Epithelial cell of proximal tubule (primary cell): ENCODE measurements around the gene KLHL41. TPM values are rescaled to one million over a fixed set of nuclear protein-coding genes. Genes with fewer than 3 reads are reported as not detected.
"Not testable (repeated sequence)": the region's sequence is repeated elsewhere in the genome, so short reads cannot be mapped to it uniquely, and the experiment has no call there.

Source experiments
- DNase-seq: peaks from one replicate; pipeline ENCODE4 v3.0.0-alpha.2; 2011; ENCODE audit warnings: low read depth
- H3K4me3 ChIP-seq: 2 replicates; pipeline ENCODE4 v1.5.1; 2011; ENCODE audit warnings: low read depth, mild to moderate bottlenecking, low read length
- total RNA-seq: library from RNA; depleted of rRNA; stranded (reverse); fragments of >200 nt; gene quantifications from 2 replicates; pipeline ENCODE4 v1.2.3, GENCODE V29; 2015
- TF ChIP-seq, protein P1 (sequence below): conservative IDR thresholded peaks from 2 replicates; pipeline ENCODE4 v1.5.1; 2012; ENCODE audit warnings: low read depth, mild to moderate bottlenecking, low read length

The KLHL41 gene
- total RNA-seq, 1 donor from 2014 or later: not detected

GRCh38 chr2:169540146-169540545 lies 30.6 kb downstream of the KLHL41 start:
- TF ChIP-seq, protein P1, sequence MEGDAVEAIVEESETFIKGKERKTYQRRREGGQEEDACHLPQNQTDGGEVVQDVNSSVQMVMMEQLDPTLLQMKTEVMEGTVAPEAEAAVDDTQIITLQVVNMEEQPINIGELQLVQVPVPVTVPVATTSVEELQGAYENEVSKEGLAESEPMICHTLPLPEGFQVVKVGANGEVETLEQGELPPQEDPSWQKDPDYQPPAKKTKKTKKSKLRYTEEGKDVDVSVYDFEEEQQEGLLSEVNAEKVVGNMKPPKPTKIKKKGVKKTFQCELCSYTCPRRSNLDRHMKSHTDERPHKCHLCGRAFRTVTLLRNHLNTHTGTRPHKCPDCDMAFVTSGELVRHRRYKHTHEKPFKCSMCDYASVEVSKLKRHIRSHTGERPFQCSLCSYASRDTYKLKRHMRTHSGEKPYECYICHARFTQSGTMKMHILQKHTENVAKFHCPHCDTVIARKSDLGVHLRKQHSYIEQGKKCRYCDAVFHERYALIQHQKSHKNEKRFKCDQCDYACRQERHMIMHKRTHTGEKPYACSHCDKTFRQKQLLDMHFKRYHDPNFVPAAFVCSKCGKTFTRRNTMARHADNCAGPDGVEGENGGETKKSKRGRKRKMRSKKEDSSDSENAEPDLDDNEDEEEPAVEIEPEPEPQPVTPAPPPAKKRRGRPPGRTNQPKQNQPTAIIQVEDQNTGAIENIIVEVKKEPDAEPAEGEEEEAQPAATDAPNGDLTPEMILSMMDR: no peak
- DNase-seq: no peak
- no peak overlapping the region for H3K4me3 ChIP-seq

DNA sequence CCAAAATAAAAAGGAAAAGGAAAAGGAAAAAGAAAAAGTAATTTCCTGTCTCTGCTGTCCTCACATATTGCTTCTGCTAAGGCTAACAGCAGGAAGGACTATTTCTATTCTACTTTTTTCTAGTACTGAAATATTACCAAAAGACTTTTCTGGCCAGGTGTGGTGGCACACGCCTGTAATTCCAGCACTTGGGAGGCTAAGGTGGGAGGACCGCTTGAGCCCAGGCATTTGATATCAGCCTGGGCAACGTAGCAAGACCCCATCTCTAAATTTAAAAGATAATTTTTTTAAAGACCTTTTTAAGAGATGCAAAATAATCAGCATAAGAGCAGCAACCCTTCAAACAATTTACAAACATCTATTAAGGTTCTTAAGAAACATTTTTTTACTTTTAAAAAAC lies 32.9 kb downstream of the KLHL41 start:
- no peak for DNase-seq
- TF ChIP-seq, protein P1: no peak
- no peak overlapping the region for H3K4me3 ChIP-seq

DNA sequence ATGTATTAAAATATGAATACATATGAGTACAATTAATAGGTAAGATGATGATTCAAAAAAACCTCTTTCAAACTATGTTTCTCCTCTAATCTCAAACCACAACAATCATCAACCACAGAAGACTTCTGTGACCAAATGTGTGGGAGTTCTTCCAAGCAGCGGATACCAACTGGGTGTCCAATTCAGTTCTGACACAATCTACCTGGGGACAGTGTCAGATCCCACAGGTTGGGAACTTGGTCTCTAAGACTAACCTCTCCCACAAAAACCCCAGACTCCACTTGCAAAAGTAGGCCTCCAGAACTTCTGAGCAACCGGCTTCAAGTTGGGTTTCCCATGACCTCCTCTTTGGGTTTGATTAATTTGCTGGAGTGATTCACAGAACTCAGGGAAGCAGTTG lies 37.3 kb downstream of the KLHL41 start:
- TF ChIP-seq, protein P1: no peak
- no peak overlapping the region for H3K4me3 ChIP-seq
- DNase-seq: no peak

GRCh38 chr2:169561364-169561763 lies 51.9 kb downstream of the KLHL41 start:
- TF ChIP-seq, protein P1: no peak
- DNase-seq: no peak
- H3K4me3 ChIP-seq: no peak overlapping the region

DNA sequence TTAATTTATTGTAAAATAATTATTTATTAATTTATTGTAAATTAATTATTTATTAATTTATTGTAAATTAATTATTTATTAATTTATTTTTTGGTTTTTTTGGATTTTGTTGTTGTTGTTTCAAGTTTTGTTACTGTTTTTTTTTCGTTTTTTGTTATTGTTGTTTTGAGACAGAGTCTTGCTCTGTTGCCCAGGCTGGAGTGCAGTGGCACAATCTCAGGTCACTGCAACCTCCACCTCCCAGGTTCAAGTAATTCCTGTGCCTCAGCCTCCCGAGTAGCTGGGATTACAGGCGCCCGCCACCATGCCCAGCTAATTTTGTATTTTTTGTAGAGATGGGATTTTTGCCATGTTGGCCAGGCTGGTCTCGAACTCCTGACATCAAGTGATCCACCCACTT lies 52.6 kb downstream of the KLHL41 start:
- H3K4me3 ChIP-seq: not testable (repeated sequence)

DNA sequence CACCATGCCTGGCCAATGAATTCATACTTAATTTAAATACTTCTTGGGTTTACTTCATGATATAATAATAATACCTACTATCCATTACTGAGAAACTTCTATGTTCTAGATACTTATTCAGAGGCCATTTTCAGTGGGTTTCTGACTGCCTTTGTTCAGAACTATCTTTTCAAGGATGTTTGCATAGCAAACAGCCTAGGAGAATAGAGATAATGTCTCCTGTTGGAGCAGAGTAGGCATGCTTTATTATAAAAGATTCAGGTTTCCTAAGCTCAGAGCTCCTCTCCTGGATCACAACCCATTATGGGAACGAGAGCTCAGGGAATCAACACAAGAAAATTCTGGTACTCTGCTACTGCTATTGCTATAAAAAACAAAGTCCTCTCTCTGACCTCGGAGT lies 53.0 kb downstream of the KLHL41 start:
- no peak overlapping the region for H3K4me3 ChIP-seq
- no peak for DNase-seq
- TF ChIP-seq, protein P1: no peak

More for the DNA sequence above, 52.6 kb downstream of the KLHL41 start:
- DNase-seq: not testable (repeated sequence)

- H3K4me3 ChIP-seq: no peak overlapping the region
- no peak for DNase-seq
- TF ChIP-seq, protein P1: no peak
Observed at GRCh38 chr2:169565686-169566085, 56.2 kb downstream of the KLHL41 start.

DNA sequence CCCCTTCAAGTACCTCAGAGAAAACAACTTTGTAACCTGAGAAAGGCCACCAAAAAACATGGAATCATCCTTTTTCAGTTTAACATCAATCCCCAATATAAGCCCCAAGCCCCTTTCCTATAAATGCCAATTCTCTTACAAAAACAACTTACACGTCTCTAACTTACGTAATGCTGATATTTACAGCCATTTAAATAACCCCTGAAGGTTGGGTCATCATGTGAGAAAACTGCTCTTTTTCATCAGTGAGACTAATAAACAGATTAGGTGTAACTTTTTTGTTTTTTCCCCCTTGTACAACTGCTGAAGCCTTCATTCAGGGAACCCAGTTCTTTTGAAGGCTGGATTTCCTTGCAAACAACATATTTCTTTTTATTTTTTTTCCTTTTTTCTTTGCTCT lies 60.4 kb downstream of the KLHL41 start:
- TF ChIP-seq, protein P1: no peak
- H3K4me3 ChIP-seq: no peak overlapping the region
- no peak for DNase-seq

DNA sequence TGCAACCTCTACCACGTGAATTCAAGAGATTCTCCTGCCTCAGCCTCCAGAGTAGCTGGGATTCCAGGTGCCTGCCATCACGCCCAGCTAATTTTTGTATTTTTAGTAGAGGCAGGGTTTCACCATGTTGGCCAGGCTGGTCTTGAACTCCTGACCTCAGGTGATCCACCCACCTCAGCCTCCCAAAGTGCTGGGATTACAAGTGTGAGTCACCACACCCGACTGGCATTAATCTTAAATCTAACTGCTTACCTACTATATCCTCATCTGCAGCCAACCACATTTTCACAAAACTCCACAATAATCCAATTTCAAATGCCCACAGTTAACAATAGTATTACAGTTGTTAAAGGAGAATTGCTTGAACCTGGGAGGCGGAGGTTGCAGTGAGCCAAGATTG lies 61.2 kb downstream of the KLHL41 start:
- H3K4me3 ChIP-seq, DNase-seq: not testable (repeated sequence)
